Left ventricle myocardium inferior (tissue), 1 donor: ENCODE data around the gene CEP70. TPM values are rescaled to one million over a fixed set of nuclear protein-coding genes. Genes with fewer than 3 reads are reported as not detected.

Experiments used
- DNase-seq: peaks from one replicate; pipeline ENCODE4 v3.0.0-alpha.2; 2020
- H3K27ac ChIP-seq: fragments of 200-600 bp; replicated peaks from 2 replicates; pipeline ENCODE4 v1.8.0; 2021
- H3K27me3 ChIP-seq: fragments of 200-600 bp; 2 replicates; pipeline ENCODE4 v1.8.0; 2021; ENCODE audit warnings: low read depth
- H3K36me3 ChIP-seq: fragments of 200-600 bp; 2 replicates; pipeline ENCODE4 v1.8.0; 2021
- H3K4me1 ChIP-seq: fragments of 200-600 bp; 2 replicates; pipeline ENCODE4 v1.8.0; 2021
- H3K4me3 ChIP-seq: fragments of 200-600 bp; 2 replicates; pipeline ENCODE4 v1.8.0; 2021; ENCODE audit warnings: mild to moderate bottlenecking, moderate library complexity
- H3K9me3 ChIP-seq: fragments of 200-600 bp; replicated peaks from 2 replicates; pipeline ENCODE4 v1.8.0; 2021
- CTCF ChIP-seq: fragments of 200-600 bp; IDR thresholded peaks from 2 replicates; pipeline ENCODE4 v1.8.0; 2021; ENCODE audit warnings: antibody characterized with exemption, mild to moderate bottlenecking, borderline replicate concordance
- intact Hi-C: fragments of 100-400 bp; cut with micrococcal nuclease; formaldehyde crosslinking; loops from one replicate; pipeline ENCODE4 v1.11.0; 2022
- total RNA-seq: library from RNA; stranded (reverse); fragmentation: NEBNext Ultra II Directional; extraction: Animal tissue kit (Norgen Biotek cat#: 25700); gene quantifications from one replicate; pipeline ENCODE4 v1.2.1, GENCODE V29; 2021
- donor health status: DM: no; HTN: yes; CAD: no; lungs with severe emphysema.

Gene CEP70
- total RNA-seq, 1 donor from 2014 or later = 25.8 TPM

GRCh38 chr3:138448631-138449030, 145.4 kb downstream of the CEP70 start:
- Histone ChIP-seq H3K4me3 (no peak overlapping the region), H3K27me3 (no peaks in the 10 kb centered on the region), H3K4me1 (no peaks in the 10 kb centered on the region), H3K36me3 (no peaks in the 10 kb centered on the region), H3K27ac (no peak overlapping the region), H3K9me3 (no peaks in the 10 kb centered on the region)
- no peak for DNase-seq
- no peak for TF ChIP-seq CTCF
- intact Hi-C loops = no loop called here

- Histone ChIP-seq H3K27me3 (no peaks in the 10 kb centered on the region), H3K4me1 (peaks cover 3% of the 10 kb centered on the region), H3K27ac (no peak overlapping the region), H3K9me3 (no peaks in the 10 kb centered on the region), H3K36me3 (no peaks in the 10 kb centered on the region), H3K4me3 (no peak overlapping the region)
- intact Hi-C loops = no loop called here
- no peak for TF ChIP-seq CTCF
- no peak for DNase-seq
Measured at GRCh38 chr3:138445654-138446053, 148.4 kb downstream of the CEP70 start.

- H3K27ac ChIP-seq = no peak overlapping the region
- no peak overlapping the region for H3K4me3 ChIP-seq
- peaks cover 7% of the 10 kb centered on the region for H3K4me1 ChIP-seq
- no peaks in the 10 kb centered on the region for H3K27me3 ChIP-seq
- H3K9me3 ChIP-seq = no peaks in the 10 kb centered on the region
- no peak for DNase-seq
- no peak for TF ChIP-seq CTCF
- intact Hi-C loops = no loop called here
- H3K36me3 ChIP-seq = no peaks in the 10 kb centered on the region
Measured at GRCh38 chr3:138445236-138445635, 148.8 kb downstream of the CEP70 start.

Other genes with a start within 250 kb of the CEP70 start
- 349 TPM for gene MRAS, start 245.7 kb downstream of the CEP70 start, total RNA-seq
- gene ESYT3, start 159.6 kb downstream of the CEP70 start, total RNA-seq = 1.0 TPM
- 3.1 TPM for gene FAIM, start 14.5 kb upstream of the CEP70 start, total RNA-seq
- gene PIK3CB, start 240.7 kb upstream of the CEP70 start, total RNA-seq = 31.5 TPM